ENCODE measurements around the gene SEMA5A.

SEMA5A gene

DNA sequence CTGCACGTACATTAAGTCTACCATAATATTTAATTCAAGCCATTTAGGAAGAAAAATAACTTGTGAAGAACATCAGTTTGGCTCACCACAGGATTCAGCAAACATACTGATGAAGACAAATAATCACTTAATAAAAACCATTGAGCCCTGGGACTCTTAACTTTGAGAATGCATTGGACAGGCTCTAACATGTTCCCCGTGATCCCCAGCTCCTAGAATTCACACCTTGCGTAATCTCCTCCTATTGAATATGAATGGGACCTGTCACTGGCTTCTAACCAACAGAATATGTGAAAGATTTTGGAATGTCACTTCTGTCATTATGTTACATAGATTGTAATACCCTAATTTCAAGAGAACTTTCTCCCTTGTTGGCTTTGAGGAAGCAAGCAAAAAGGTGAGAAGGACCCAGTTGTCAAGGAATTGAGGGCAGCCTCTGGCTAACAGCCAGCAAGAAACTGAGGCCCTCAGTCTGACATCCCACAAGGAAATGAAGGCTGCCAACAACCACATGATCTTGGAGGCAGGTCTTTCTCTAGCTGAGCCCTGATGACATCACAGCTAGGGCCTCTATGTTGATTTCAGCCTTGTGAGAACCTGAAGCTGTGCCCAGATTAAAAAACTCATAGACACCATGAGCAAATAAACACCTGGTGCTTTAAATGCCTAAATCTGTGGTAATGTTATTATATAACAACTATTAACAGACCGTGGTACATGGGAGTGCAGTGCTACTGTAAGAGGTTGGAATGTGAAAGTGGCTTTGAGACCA is 433.2 kb downstream of the SEMA5A start:
- TF ChIP-seq, protein P1, sequence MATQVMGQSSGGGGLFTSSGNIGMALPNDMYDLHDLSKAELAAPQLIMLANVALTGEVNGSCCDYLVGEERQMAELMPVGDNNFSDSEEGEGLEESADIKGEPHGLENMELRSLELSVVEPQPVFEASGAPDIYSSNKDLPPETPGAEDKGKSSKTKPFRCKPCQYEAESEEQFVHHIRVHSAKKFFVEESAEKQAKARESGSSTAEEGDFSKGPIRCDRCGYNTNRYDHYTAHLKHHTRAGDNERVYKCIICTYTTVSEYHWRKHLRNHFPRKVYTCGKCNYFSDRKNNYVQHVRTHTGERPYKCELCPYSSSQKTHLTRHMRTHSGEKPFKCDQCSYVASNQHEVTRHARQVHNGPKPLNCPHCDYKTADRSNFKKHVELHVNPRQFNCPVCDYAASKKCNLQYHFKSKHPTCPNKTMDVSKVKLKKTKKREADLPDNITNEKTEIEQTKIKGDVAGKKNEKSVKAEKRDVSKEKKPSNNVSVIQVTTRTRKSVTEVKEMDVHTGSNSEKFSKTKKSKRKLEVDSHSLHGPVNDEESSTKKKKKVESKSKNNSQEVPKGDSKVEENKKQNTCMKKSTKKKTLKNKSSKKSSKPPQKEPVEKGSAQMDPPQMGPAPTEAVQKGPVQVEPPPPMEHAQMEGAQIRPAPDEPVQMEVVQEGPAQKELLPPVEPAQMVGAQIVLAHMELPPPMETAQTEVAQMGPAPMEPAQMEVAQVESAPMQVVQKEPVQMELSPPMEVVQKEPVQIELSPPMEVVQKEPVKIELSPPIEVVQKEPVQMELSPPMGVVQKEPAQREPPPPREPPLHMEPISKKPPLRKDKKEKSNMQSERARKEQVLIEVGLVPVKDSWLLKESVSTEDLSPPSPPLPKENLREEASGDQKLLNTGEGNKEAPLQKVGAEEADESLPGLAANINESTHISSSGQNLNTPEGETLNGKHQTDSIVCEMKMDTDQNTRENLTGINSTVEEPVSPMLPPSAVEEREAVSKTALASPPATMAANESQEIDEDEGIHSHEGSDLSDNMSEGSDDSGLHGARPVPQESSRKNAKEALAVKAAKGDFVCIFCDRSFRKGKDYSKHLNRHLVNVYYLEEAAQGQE (IDR thresholded peaks at IDR 0.05; ENCODE audit: insufficient read depth in 1 of 2, low read depth in 2 of 2, low read length in 2 of 2), result no peak
- TF ChIP-seq SIN3A (IDR thresholded peaks at IDR 0.05; ENCODE audit: borderline replicate concordance, insufficient read depth, low read length), result no peak

DNA sequence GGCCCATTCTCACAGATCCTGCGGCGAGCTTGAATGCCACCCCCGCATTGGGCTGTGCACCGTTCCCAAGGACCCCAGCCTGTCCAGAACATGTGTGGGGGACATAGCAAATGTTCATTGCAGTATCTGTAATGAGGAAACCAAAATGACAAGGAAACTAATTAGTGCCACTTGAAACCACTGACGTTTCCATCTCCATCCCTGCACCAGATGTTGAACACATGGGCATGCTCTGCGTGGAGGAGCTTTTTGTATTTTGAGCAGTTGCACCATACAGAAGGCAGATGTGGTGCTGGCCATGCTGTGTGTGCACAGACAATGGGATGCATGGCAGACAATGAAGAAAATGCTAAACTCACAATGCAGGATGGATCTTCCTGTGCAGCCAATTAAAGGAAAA is 437.7 kb downstream of the SEMA5A start:
- TF ChIP-seq TAF1 (IDR thresholded peaks at IDR 0.05; ENCODE audit: borderline replicate concordance, insufficient read depth, low read length) (no peak), FOXP2 (optimal IDR thresholded peaks at IDR 0.05; ENCODE audit: borderline replicate concordance, extremely low read depth, extremely low read length, insufficient read depth) (no peak), SIN3A (IDR thresholded peaks at IDR 0.05; ENCODE audit: borderline replicate concordance, insufficient read depth, low read length) (no peak), POLR2AphosphoS5 (IDR thresholded peaks at IDR 0.05; ENCODE audit: low read depth, low read length) (no peak)
- TF ChIP-seq, protein P1 (IDR thresholded peaks at IDR 0.05; ENCODE audit: insufficient read depth in 1 of 2, low read depth in 2 of 2, low read length in 2 of 2), result no peak

DNA sequence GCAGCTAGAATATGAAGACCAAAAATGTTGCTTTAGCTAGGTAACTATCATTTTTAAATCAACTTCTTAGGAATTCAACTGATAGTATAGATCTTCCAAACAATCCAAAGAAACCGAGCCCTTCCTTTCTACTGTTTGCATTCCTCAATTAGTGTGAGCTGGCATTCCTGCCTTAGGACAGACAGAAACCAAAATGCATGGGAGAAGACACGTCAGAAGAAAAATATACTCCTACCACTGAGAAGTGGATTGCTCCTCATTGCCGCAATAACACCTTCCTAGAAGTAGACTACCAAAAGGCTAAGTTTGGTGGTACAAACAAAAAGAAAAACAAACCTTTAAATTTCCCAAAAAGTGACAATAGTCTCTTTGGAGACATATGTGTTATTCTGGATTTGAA is 440.0 kb downstream of the SEMA5A start:
- no peak for TF ChIP-seq POLR2AphosphoS5 (IDR thresholded peaks at IDR 0.05; ENCODE audit: low read depth, low read length)
- TF ChIP-seq, protein P1 (IDR thresholded peaks at IDR 0.05; ENCODE audit: insufficient read depth in 1 of 2, low read depth in 2 of 2, low read length in 2 of 2), result no peak
- no peak for TF ChIP-seq FOXP2 (optimal IDR thresholded peaks at IDR 0.05; ENCODE audit: borderline replicate concordance, extremely low read depth, extremely low read length, insufficient read depth)
- no peak for TF ChIP-seq TAF1 (IDR thresholded peaks at IDR 0.05; ENCODE audit: borderline replicate concordance, insufficient read depth, low read length)
- TF ChIP-seq SIN3A (IDR thresholded peaks at IDR 0.05; ENCODE audit: borderline replicate concordance, insufficient read depth, low read length), result no peak

DNA sequence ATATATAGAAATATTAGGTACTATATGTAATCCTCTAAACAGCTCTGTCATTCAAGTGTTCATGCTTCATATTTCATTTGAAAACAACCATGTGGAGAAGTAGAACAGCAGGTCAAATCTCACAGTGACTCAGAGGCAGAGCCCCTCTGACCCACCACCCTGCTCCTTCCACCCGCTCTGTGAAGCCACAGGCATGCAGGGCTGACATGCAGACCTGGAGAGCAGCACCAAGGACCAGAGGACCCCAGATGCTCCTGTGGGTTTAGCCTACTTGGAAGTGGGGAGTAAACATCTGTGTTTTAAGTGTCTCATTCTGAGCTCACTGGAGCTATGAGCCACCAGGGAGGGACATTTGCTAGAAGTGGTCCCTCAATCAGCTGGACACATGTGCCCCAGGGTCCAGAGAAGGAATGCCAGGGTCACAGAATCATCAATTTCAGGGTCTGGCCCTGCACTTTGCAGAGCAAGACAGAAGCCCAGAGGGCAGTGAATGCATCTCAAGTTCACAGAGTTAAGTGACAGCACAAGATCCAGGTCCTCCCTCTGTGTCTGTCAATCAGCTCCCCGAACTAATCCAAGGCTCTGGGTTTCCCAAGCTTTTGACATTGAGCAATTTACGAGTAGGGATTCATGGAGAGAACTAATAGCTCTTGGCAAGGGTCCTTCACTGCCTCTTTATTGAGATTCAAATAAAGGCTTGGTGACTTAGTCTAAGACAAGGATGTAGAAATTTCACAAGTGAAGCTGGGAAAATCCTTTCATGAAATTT is 441.1 kb downstream of the SEMA5A start:
- no peak for TF ChIP-seq SIN3A (IDR thresholded peaks at IDR 0.05; ENCODE audit: borderline replicate concordance, insufficient read depth, low read length)

DNA sequence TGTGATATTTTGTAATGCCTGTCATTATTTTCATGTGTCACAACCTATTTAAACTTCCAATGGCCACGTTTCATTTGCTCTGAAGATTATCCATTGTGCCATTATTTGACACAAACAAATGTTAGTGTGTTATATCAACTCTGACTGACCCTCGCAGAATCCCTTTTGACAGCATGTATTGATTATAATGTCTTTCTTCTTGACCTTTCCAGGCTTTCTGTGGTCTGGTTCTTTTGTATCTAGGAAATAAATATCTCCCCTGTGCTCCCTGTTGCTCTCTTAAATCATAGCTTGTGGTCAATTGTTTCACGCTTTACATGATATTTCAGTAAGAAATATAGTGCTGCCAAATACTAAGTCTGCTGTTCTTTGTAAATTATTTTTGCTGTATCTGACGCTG is 442.6 kb downstream of the SEMA5A start:
- TF ChIP-seq SIN3A (IDR thresholded peaks at IDR 0.05; ENCODE audit: borderline replicate concordance, insufficient read depth, low read length), result no peak
- TF ChIP-seq POLR2AphosphoS5 (IDR thresholded peaks at IDR 0.05; ENCODE audit: low read depth, low read length), result no peak
- no peak for TF ChIP-seq FOXP2 (optimal IDR thresholded peaks at IDR 0.05; ENCODE audit: borderline replicate concordance, extremely low read depth, extremely low read length, insufficient read depth)
- no peak for TF ChIP-seq TAF1 (IDR thresholded peaks at IDR 0.05; ENCODE audit: borderline replicate concordance, insufficient read depth, low read length)
- TF ChIP-seq, protein P1 (IDR thresholded peaks at IDR 0.05; ENCODE audit: insufficient read depth in 1 of 2, low read depth in 2 of 2, low read length in 2 of 2), result no peak
